MCF 10A (cell line): ENCODE results near the gene HK1. TPM values are rescaled to one million over a fixed set of nuclear protein-coding genes. Genes with fewer than 3 reads are reported as not detected.
"Not testable (repeated sequence)": the region's sequence is repeated elsewhere in the genome, so short reads cannot be mapped to it uniquely, and the experiment has no call there.

ENCODE experiments used
- BruUV-seq: library from RNA; stranded (reverse); fragments of 400-500 nt; replicated peaks from 2 replicates; lab custom pipeline; 2021; lab: Mats Ljungman, UMichigan
- CTCF ChIA-PET: fragments of 300-600 bp; sonication (Branson Sonifier 250); formaldehyde crosslinking; extraction: SDS; loops from one replicate; lab custom pipeline; 2021; ENCODE audit warnings: antibody characterized with exemption, inconsistent platforms; lab: Yijun Ruan, JAX
- POLR2A ChIA-PET: fragments of 300-600, 350-650 bp; sonication (Branson Sonifier 250); formaldehyde crosslinking; extraction: SDS; loops from one replicate; lab custom pipeline; 2020; ENCODE audit warnings: antibody characterized with exemption, inconsistent platforms; lab: Yijun Ruan, JAX
- DNase-seq: peaks from one replicate; pipeline ENCODE4 v3.0.0-alpha.2; 2018; ENCODE audit not compliant: unreplicated experiment
- H3K27ac Mint-ChIP-seq: one replicate; pipeline ENCODE4 v1.8.0; 2022; ENCODE audit warnings: mild to moderate bottlenecking, low read depth, mixed read lengths; ENCODE audit not compliant: unreplicated experiment
- H3K27me3 Mint-ChIP-seq: one replicate; pipeline ENCODE4 v1.8.0; 2022; ENCODE audit warnings: mixed read lengths; ENCODE audit not compliant: insufficient read depth, unreplicated experiment
- H3K36me3 Mint-ChIP-seq: one replicate; pipeline ENCODE4 v1.8.0; 2022; ENCODE audit warnings: mild to moderate bottlenecking, moderate library complexity, mixed read lengths; ENCODE audit not compliant: insufficient read depth, unreplicated experiment
- H3K4me1 Mint-ChIP-seq: one replicate; pipeline ENCODE4 v1.8.0; 2022; ENCODE audit warnings: mixed read lengths; ENCODE audit not compliant: insufficient read depth, unreplicated experiment
- H3K4me3 Mint-ChIP-seq: one replicate; pipeline ENCODE4 v1.8.0; 2022; ENCODE audit warnings: mild to moderate bottlenecking, moderate library complexity, mixed read lengths; ENCODE audit not compliant: unreplicated experiment
- H3K9me3 Mint-ChIP-seq: one replicate; pipeline ENCODE4 v1.8.0; 2022; ENCODE audit warnings: mixed read lengths; ENCODE audit not compliant: unreplicated experiment
- intact Hi-C: fragments of 100-400 bp; cut with micrococcal nuclease; formaldehyde crosslinking; loops from 2 replicates; pipeline ENCODE4 v1.14.1; 2022
- total RNA-seq: library from RNA; stranded (reverse); gene quantifications from 2 replicates; pipeline ENCODE4 v1.2.3, GENCODE V29; 2022
- TF ChIP-seq, protein P1 (sequence below): fragments of 200-600 bp; IDR thresholded peaks from one replicate; pipeline ENCODE4 v1.8.0; 2022; ENCODE audit warnings: antibody characterized with exemption, mild to moderate bottlenecking; ENCODE audit not compliant: unreplicated experiment

Gene HK1
- total RNA-seq, 1 experiment from 2014 or later = 134 TPM

- Mint-ChIP-seq H3K4me3 (no peak overlapping the region), H3K9me3 (peaks cover 7% of the 10 kb centered on the region), H3K27me3 (no peaks in the 10 kb centered on the region), H3K27ac (no peak overlapping the region), H3K4me1 (no peaks in the 10 kb centered on the region), H3K36me3 (no peaks in the 10 kb centered on the region)
- no TSS peak for BruUV-seq
- CTCF ChIA-PET = interaction anchor here (0.9 kb wide), 1 partner anchor 16 kb away, joined by 3 read pairs; no protein-coding TSS in a partner anchor
- POLR2A ChIA-PET = no interaction called here
- TF ChIP-seq, protein P1, sequence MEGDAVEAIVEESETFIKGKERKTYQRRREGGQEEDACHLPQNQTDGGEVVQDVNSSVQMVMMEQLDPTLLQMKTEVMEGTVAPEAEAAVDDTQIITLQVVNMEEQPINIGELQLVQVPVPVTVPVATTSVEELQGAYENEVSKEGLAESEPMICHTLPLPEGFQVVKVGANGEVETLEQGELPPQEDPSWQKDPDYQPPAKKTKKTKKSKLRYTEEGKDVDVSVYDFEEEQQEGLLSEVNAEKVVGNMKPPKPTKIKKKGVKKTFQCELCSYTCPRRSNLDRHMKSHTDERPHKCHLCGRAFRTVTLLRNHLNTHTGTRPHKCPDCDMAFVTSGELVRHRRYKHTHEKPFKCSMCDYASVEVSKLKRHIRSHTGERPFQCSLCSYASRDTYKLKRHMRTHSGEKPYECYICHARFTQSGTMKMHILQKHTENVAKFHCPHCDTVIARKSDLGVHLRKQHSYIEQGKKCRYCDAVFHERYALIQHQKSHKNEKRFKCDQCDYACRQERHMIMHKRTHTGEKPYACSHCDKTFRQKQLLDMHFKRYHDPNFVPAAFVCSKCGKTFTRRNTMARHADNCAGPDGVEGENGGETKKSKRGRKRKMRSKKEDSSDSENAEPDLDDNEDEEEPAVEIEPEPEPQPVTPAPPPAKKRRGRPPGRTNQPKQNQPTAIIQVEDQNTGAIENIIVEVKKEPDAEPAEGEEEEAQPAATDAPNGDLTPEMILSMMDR = no peak
- intact Hi-C loops = no loop called here
- no peak for DNase-seq
Measured at GRCh38 chr10:69279110-69279509, 814 bp downstream of the HK1 start.

DNA sequence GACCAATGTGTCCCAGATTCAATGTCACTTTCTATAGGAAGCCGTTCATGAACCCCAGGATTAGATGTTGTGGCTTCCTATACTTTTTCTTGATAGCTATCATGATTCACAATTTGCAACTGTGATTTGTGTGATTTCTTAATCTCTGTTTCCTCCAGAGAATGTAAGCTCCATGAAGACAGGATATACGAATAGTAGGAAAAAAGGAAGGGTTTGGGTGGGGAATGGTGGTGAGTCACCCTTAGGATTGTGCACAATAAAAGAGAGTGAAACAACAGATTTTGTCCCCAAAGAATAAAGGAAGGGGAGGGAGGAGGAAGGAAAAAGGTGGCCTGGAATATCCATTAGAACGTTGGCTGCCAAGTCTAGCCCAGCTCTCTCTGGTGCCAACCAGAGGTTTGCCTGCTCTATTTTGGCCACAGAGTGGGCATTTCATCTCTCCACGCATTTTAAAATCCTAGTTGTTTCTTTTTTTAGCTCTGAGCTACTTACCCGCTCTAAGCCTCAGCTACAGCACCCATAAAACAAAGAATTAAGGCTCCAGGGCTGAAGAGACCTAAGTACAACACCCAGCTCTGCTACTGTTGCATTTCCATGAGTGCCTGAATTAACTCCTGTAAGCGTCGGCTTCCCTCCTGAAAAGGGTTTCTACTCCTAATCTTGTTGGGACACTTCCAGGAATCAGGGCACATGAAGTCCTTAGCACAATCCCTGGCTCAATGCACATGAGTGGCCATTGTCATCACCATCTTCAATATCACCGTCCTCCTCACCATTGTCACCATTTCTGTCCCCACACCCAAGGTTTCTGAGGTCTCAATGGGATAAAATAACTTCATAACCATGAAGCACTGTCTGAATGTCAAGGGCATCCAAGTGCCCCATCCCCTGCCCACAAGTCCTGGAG is 3.5 kb downstream of the HK1 start:
- DNase-seq = no peak
- CTCF ChIA-PET = no interaction called here
- Mint-ChIP-seq H3K27me3 (no peaks in the 10 kb centered on the region), H3K9me3 (peaks cover 7% of the 10 kb centered on the region), H3K4me3 (no peak overlapping the region), H3K4me1 (no peaks in the 10 kb centered on the region), H3K36me3 (no peaks in the 10 kb centered on the region), H3K27ac (no peak overlapping the region)
- BruUV-seq = no TSS peak
- POLR2A ChIA-PET = no interaction called here
- intact Hi-C loops = no loop called here
- TF ChIP-seq, protein P1 = no peak

GRCh38 chr10:69284402-69284801 is 6.1 kb downstream of the HK1 start:
- BruUV-seq, H3K4me1 Mint-ChIP-seq, H3K9me3 Mint-ChIP-seq, H3K36me3 Mint-ChIP-seq, intact Hi-C loops, H3K4me3 Mint-ChIP-seq, DNase-seq, H3K27ac Mint-ChIP-seq, H3K27me3 Mint-ChIP-seq: not testable (repeated sequence)
- ChIA-PET CTCF (interaction anchor here (1.2 kb wide), 1 partner anchor 25 kb away, joined by 3 read pairs; no protein-coding TSS in a partner anchor), POLR2A (interaction anchor here (0.7 kb wide), 1 partner anchor 18 kb away, joined by 3 read pairs; no protein-coding TSS in a partner anchor)

DNA sequence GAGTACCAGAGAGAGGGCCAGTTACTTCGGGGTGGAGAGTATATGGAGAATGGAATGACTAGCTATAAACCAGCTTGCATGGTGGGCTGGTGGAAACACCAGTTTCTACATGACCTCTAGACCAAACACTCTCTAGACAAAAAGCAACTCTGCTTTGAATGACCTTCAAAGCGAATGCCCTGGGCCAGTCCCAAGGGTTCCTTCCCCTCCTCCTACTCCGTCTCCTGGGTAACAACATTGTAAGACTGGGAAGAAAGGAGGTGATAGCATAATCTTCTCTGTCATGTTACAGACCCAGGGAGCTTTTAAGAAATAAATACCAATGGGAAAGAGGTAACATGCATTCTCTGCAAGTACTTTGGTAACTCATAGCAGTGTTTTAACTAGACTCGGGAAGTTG is 7.4 kb downstream of the HK1 start:
- Mint-ChIP-seq H3K9me3 (peaks cover 7% of the 10 kb centered on the region), H3K4me3 (no peak overlapping the region), H3K36me3 (no peaks in the 10 kb centered on the region), H3K27ac (no peak overlapping the region), H3K4me1 (no peaks in the 10 kb centered on the region), H3K27me3 (no peaks in the 10 kb centered on the region)
- no peak for DNase-seq
- ChIA-PET CTCF (interaction anchor here (1.1 kb wide), 1 partner anchor 108 kb away, joined by 4 read pairs; no protein-coding TSS in a partner anchor), POLR2A (interaction anchor here (0.7 kb wide), 1 partner anchor 9 kb away, joined by 3 read pairs; no protein-coding TSS in a partner anchor)
- no TSS peak for BruUV-seq
- TF ChIP-seq, protein P1 = no peak
- intact Hi-C loops = no loop called here
